GM18951 (cell line): ENCODE measurements around the gene QRFP.

Experiments
- POLR2A ChIP-seq: IDR thresholded peaks from 4 replicates; pipeline ENCODE4 v1.6.1; 2011; ENCODE audit warnings: mild to moderate bottlenecking; ENCODE audit not compliant: insufficient read length, insufficient read depth; ENCODE audit errors: extremely low read depth
- in situ Hi-C: fragments of 300-500 bp; cut with MboI; formaldehyde crosslinking; loops from one replicate; pipeline ENCODE4 v1.12.0; 2022; ENCODE audit warnings: low sequenced_read_pairs, mixed read lengths, inconsistent platforms; ENCODE audit not compliant: unreplicated experiment

QRFP gene

DNA sequence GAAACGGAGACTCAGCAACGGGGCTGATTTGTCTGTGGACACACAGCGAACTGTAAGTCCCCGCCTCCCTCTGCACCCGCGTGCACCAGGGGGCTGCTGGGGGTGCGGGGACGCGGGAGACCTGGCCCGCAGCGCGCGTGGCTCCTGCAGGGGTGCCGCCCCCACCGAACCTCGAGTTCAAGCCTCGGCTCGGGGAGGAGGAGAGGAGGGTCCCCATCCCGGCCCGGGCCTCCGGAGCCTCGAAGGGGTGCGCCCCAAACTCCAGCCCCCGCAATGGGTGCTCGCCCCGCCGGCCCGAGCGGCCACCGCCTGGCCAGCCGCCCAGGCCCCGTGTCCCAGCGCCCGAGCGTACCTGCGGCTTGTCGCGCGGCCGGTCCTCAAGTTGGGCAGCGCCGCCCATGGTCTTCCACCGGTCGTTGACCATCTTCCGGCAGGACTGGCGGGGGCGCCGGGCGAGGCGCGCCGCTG lies 41.6 kb upstream of the QRFP start:
- in situ Hi-C loops: loop anchor here (5.0 kb wide), 1 partner anchor 231 kb away; no protein-coding TSS in a partner anchor
- no peak for TF ChIP-seq POLR2A

DNA sequence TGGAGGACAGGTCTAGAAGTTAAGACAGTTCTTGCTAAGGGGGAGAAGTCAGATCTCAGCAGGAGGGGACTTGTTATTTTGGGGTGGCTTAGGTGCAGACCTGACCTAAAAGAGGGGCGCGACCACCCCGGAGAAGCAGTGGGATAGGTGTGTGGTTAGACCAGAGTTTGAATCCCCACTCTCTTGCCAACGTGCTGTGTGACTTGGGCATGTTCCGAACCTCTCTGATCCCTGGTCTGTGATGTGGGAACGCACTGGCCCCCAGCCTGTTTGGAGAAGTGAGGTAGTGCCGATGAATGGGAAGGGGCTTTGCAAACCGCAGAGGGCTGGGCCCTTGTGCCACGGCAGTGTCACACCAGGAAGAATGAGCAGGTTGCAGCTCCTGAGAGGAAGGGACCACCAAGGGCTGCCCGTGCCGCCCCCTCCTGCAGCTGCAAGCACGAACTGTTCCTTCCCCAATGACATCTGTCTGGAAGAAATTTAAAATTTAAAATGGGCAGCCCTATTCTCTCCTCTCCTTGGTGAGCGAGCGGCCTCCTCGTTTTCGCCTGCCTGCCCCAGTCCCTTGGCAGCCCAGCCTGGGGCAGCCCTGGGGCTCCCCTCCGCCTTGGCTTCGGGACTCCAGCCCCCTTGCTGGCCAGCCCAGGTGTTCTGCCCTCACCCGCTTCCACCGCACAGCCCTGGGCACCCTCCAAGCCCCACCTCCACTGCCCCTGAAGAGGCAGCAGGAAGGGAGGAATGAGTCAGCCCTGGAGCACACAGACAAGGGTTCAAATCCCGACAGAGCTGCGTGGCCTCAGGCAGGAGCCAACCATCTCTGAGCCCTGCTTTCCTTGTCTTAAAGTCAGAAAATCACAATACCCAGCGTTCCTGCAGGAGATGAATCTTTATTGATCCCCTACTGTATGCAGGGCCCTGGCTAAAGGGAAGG lies 40.8 kb upstream of the QRFP start:
- TF ChIP-seq POLR2A: no peak

DNA sequence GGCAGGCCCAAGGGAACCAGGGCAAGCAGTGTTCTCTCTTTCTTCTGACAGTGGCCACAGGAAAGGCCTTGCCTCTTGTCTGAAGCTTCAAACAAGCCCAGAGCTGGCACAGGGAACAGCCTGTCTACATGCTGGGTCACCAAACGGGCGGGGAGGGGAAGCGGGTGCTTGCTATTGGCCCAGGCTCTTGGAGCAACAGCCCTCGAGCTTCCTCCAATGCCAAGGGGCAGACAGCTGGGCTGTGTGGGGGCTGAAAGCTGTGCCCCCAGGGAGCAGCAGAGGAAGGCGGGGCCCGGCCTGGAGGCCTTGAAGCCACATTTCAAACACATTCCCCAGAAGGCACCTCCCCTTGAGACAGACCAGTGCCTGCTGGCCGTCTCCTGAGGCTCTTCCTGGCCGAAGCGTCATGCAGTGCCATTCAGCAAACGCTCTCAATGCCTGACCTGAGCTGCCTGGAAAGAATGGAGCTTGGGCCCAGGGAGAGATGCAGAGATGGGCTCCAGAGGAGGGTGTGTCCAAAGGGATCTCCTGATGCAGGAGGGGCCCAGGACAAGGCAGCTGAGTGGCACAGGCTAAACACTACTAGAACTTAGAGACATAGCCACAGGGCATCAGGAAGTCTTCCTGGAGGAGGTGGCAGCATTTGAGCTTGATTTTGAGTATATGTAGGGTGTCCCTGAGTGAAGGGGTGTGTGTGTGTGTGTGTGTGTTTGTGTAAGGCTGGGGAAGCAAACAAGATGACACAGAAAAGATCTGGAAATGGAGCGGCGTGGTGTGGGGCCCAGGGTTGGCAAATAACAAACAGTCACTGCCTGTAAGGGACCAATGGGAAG lies 39.9 kb upstream of the QRFP start:
- in situ Hi-C loops: loop anchor here (5.0 kb wide), 1 partner anchor 229 kb away; no protein-coding TSS in a partner anchor
- TF ChIP-seq POLR2A: no peak

More for the DNA sequence above, 40.8 kb upstream of the QRFP start:
- in situ Hi-C loops: loop anchor here (5.0 kb wide), 1 partner anchor 230 kb away; no protein-coding TSS in a partner anchor

DNA sequence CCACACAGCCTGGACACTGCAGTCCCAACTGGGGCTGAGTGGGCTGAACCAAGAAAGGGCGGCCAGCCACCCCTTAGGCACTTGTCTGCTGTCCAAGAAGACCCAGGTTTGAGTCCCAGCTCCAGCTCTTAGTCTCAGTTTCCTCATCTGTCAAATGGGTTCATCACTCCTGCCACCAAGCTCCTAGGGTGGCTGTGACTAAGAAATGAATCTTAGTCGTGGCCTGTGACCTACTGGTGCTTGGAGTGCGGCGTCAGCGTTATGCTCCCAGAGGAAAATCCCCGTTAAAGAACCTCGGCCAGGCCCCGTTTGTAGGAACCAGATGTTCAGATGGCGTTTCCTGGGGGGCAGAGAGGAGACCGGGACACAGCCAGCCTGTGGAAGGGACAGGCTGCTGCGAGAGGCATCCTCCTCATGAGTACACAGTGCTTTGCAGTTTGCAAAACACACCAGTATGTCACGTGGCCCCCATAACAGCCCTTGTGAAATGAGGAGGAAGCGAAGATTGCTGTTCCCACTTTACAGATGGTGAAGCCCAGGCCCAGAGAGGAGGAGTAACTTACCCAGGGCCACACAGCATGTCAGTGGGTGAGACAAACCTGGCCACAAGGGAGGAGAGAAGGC lies 39.1 kb upstream of the QRFP start:
- no peak for TF ChIP-seq POLR2A
- in situ Hi-C loops: loop anchor here (5.0 kb wide), 1 partner anchor 228 kb away; no protein-coding TSS in a partner anchor

DNA sequence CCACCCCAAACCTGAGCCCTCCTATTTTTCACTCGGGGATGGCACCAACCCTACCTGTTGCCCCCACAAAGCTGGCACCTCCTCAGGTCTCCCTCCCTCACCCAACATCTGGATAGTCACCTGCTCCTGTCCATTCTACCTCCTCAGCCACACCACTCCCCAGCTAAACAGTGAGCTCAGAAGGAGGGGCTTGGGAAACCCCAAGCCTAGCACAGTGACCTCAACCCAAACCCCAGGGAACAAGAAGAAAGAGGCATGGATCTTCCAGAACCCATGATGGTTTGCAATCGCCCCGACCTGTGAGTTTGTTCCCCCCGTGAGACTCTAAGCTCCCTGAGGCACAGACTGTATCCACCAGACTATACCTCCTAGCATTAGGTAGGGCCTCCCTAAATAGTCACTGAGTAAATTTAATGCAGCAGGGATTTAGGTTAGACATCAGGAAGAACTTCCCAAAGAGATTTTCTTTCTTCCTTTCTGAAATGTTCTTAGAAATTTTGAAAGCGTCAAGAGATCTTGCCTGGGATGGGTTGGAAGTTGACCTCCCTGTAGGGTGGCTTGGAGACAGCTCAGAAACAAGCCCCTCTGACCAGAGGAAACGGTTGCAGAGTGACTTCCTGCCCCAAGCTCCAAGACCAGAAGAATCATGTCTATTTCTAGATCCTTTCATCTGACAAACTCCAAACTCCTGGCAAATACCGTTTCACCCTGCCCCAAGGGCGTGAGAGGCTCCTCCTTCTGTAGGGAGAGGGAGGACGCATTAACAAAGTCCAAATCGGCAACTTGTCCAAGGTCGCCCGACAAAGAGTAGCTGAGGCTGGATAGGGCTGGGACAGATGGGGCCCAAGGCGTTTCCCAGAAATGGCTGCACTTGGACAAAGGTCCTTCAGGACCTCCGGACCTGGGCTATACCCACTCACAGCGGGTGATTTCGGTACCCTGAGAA lies 38.4 kb upstream of the QRFP start:
- in situ Hi-C loops: loop anchor here (5.0 kb wide), 1 partner anchor 228 kb away; no protein-coding TSS in a partner anchor
- no peak for TF ChIP-seq POLR2A

DNA sequence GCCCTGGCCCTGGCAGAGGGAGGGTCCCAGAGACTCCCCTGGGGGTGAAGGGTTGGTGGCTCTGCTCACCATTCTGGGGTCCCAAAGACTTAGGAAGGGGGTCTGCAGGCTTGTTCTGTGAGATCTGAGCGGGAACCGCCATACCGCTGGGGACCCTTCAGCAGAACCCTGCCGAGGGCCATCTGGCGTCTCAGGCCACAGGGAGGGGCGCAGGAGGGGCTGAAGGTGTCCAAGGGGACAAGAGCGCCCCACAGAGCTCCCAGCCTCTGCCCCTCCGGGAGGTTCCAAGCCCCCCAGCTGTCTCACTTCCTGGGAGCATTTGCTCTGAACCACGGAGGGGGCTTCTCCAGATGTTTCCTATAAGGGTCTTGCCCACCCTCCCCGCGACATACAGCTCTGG lies 37.6 kb upstream of the QRFP start:
- in situ Hi-C loops: no loop called here
- no peak for TF ChIP-seq POLR2A

DNA sequence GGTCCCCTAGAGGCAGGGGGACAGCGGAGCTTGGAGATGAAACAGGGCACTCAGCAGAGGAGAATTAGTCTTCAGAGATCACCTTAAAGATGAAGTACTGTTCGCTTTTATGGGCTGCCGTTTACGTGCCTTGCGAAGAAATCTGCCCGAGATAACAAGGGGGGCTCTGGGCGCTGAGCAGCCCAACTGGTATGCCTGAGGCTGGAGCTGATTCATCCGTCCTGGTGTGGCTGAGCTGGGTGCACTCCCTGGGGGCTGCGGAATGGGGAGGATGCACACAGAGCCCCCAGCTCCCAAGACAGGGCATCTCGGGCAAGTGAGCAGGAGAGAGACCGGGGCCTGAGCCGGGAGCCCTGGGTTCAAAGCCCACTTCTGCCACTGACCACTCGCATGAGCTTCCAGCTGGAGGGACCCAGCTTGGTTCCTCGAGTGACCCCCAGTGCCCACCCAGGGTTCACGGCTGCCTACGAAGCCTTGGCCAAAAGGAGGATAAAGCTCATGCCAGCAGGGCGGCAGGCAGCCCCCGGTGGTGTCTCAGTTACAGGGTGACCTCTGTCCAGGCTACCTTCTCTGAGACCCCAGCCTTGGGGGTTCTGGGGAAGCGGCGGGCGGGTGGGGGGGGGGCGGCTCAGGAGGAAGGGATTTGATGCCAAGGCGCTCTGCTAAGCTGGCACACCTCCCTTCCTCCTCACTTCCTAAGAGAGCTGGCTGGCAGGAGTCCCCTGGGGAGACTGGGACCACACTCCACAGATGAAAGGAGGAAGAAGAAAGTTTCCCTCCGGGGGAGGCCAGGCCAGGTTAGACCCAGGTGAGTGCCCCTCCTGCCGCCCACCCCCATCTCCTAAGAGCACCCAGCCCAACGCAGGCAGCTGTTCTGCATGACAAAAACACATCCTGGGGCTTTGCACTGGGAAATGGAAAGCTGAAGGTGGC lies 36.8 kb upstream of the QRFP start:
- in situ Hi-C loops: no loop called here
- TF ChIP-seq POLR2A: no peak

DNA sequence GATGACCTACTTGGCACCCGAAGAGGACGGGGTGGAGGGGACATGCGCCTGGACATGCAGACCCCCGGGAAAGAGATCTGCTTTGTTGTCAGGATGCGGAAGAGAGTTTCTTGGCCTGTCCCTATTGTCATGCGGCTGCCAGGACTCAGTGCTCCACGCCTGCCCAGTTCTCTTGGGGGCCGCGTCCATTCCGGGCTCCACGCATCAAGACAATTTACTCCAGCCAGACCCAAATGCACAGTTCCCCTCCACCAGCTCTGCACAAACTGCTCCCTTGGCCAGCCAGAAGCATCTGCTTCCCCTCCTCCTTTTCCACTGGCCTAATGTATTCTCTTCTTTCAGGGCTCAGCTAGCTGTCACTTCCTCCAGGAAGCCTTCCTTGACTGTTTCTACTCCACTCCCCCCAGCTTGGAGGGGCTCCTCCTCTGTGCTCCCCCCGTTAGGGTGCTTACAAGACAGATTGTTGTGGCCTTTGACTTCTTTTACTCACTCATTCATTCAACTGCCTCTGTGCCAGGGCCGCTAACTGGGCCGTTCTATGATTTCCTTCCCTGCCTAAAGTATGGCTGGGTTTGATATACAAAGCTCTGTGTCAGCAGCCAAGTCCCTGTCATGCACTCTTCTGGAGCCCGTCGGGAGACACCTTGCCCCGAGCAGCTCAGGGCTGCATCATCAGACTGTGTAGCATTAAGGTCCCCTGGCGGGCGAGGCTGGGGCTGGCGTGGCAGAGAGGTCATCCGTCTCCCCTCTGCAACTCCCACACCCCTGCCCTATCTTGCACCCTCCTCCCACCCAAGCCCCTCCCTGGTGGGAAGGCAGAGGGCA lies 35.9 kb upstream of the QRFP start:
- no peak for TF ChIP-seq POLR2A

DNA sequence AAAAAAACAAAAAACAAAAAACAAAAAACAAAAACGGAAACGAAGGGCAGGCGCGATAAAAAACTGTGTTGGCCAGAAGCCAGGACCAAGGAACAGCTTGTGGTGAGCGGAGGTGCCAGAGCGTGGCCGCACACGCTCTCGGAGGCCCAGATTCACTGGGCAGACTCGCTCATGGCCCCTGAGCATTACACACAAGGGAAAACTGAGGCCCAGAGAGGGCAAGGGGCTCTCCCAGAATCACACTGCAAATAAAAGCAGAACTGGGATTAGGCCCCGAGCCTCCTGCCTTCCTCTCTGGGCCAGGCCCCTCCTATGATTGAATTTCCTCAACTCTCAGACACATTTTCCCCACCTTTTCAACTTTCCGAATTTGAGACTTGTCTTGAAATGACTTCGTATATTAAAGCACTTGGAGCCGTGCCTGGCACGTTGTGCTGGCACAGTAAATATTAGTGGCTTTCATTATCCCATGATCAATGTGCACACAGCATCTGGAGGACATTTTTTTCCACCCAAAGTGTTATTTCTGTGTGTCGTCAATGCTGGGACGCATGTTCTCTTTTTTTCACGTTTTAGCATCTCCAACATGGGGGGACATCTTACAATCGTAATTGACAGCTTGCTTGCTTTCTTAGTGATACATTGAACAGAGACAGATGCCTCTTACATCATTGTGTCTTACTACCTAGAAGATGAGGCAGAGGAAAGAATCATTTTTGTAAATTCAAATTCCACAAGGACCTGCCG lies 35.1 kb upstream of the QRFP start:
- no peak for TF ChIP-seq POLR2A
- in situ Hi-C loops: no loop called here

More for the DNA sequence above, 35.9 kb upstream of the QRFP start:
- in situ Hi-C loops: no loop called here
